H9 (cell line): ENCODE measurements around the gene BMP7. TPM values are rescaled to one million over a fixed set of nuclear protein-coding genes. Genes with fewer than 3 reads are reported as not detected.

ENCODE experiments used
- DNase-seq: peaks from one replicate; pipeline ENCODE4 v3.0.0-alpha.2; 2017
- H2AFZ ChIP-seq: one replicate; pipeline ENCODE4 v1.6.1; 2013; ENCODE audit warnings: mild to moderate bottlenecking, low read length, control low read depth, moderate library complexity
- H2AK5ac ChIP-seq: 2 replicates; pipeline ENCODE4 v1.6.1; 2013; ENCODE audit warnings: low read length, control low read depth, mixed read lengths; ENCODE audit not compliant: insufficient read length
- H2BK120ac ChIP-seq: one replicate; pipeline ENCODE4 v1.6.1; 2013; ENCODE audit warnings: low read depth, mild to moderate bottlenecking, low read length, control low read depth, inconsistent platforms; ENCODE audit not compliant: poor library complexity, severe bottlenecking
- H2BK12ac ChIP-seq: 2 replicates; pipeline ENCODE4 v1.6.1; 2013; ENCODE audit warnings: low read length, control low read depth, mixed read lengths, low read depth; ENCODE audit not compliant: insufficient read length
- H2BK15ac ChIP-seq: 2 replicates; pipeline ENCODE4 v1.6.1; 2013; ENCODE audit warnings: low read depth, low read length, control low read depth
- H2BK20ac ChIP-seq: one replicate; pipeline ENCODE4 v1.6.1; 2013; ENCODE audit warnings: low read depth, mild to moderate bottlenecking, low read length, control low read depth, inconsistent platforms; ENCODE audit not compliant: poor library complexity, severe bottlenecking
- H2BK5ac ChIP-seq: 2 replicates; pipeline ENCODE4 v1.6.1; 2013; ENCODE audit warnings: low read length, control low read depth, mixed read lengths; ENCODE audit not compliant: insufficient read length
- H3K14ac ChIP-seq: 2 replicates; pipeline ENCODE4 v1.6.1; 2013; ENCODE audit warnings: low read length, control low read depth; ENCODE audit not compliant: insufficient read depth
- H3K18ac ChIP-seq: 2 replicates; pipeline ENCODE4 v1.6.1; 2013; ENCODE audit warnings: low read depth, mild to moderate bottlenecking, mixed read lengths, low read length, control low read depth; ENCODE audit not compliant: insufficient read length
- H3K23ac ChIP-seq: 2 replicates; pipeline ENCODE4 v1.6.1; 2013; ENCODE audit warnings: low read length, control low read depth, mixed read lengths, low read depth; ENCODE audit not compliant: insufficient read length
- H3K23me2 ChIP-seq: 2 replicates; pipeline ENCODE4 v1.6.1; 2013; ENCODE audit warnings: low read depth, mild to moderate bottlenecking, mixed read lengths, low read length, control low read depth; ENCODE audit not compliant: insufficient read length, poor library complexity, severe bottlenecking
- H3K27ac ChIP-seq: 2 replicates; pipeline ENCODE4 v1.5.1; 2013; ENCODE audit warnings: low read length, control low read depth, mixed read lengths, low read depth; ENCODE audit not compliant: insufficient read length
- H3K27me3 ChIP-seq: 2 replicates; pipeline ENCODE4 v1.6.1; 2013; ENCODE audit warnings: low read length, control low read depth, inconsistent platforms; ENCODE audit not compliant: insufficient read depth
- H3K4ac ChIP-seq: 2 replicates; pipeline ENCODE4 v1.6.1; 2013; ENCODE audit warnings: low read depth, mild to moderate bottlenecking, control low read depth, inconsistent platforms, low read length, moderate library complexity
- H3K4me1 ChIP-seq: 2 replicates; pipeline ENCODE4 v1.6.1; 2013; ENCODE audit warnings: low read length, control low read depth, inconsistent platforms; ENCODE audit not compliant: insufficient read depth
- H3K4me2 ChIP-seq: 2 replicates; pipeline ENCODE4 v1.6.1; 2013; ENCODE audit warnings: low read length, control low read depth, mixed read lengths; ENCODE audit not compliant: insufficient read length, insufficient read depth
- H3K56ac ChIP-seq: 2 replicates; pipeline ENCODE4 v1.6.1; 2013; ENCODE audit warnings: low read depth, mild to moderate bottlenecking, mixed read lengths, low read length, control low read depth; ENCODE audit not compliant: insufficient read length
- H3K79me1 ChIP-seq: 2 replicates; pipeline ENCODE4 v1.6.1; 2013; ENCODE audit warnings: low read depth, mild to moderate bottlenecking, moderate library complexity, low read length, control low read depth, inconsistent platforms; ENCODE audit not compliant: insufficient read depth, poor library complexity, severe bottlenecking
- H3K79me2 ChIP-seq: 2 replicates; pipeline ENCODE4 v1.6.1; 2013; ENCODE audit warnings: low read length, control low read depth, inconsistent platforms; ENCODE audit not compliant: insufficient read depth
- H3K9ac ChIP-seq: 2 replicates; pipeline ENCODE4 v1.6.1; 2013; ENCODE audit warnings: low read length, control low read depth, mixed read lengths; ENCODE audit not compliant: insufficient read length; ENCODE audit errors: extremely low read depth
- H3K9me3 ChIP-seq: one replicate; pipeline ENCODE4 v1.6.1; 2013; ENCODE audit warnings: low read depth, low read length, inconsistent platforms; ENCODE audit not compliant: control insufficient read depth
- H3T11ph ChIP-seq: one replicate; pipeline ENCODE4 v1.6.1; 2013; ENCODE audit warnings: mild to moderate bottlenecking, low read length, control low read depth, inconsistent platforms
- H4K20me1 ChIP-seq: one replicate; pipeline ENCODE4 v1.6.1; 2013; ENCODE audit not compliant: control insufficient read depth, insufficient read length, insufficient read depth
- H4K5ac ChIP-seq: 2 replicates; pipeline ENCODE4 v1.6.1; 2013; ENCODE audit warnings: low read depth, mild to moderate bottlenecking, mixed read lengths, low read length, control low read depth; ENCODE audit not compliant: insufficient read length
- H4K8ac ChIP-seq: replicated peaks from 2 replicates; pipeline ENCODE4 v1.6.1; 2013; ENCODE audit warnings: low read length, control low read depth, mixed read lengths, low read depth; ENCODE audit not compliant: insufficient read length
- H4K91ac ChIP-seq: 2 replicates; pipeline ENCODE4 v1.6.1; 2013; ENCODE audit warnings: low read depth, mild to moderate bottlenecking, moderate library complexity, mixed read lengths, low read length, control low read depth; ENCODE audit not compliant: insufficient read length
- H3K27ac Mint-ChIP-seq, 3 experiments: 2 replicates in 2 of 3; 3 replicates in 1 of 3; pipeline ENCODE4 v1.8.0; 2020 to 2021; ENCODE audit warnings: mixed read lengths in 3 of 3, mild to moderate bottlenecking in 1 of 3, moderate library complexity in 1 of 3
- H3K27me3 Mint-ChIP-seq: 2 replicates; pipeline ENCODE4 v1.8.0; 2021; ENCODE audit warnings: low read depth, mild to moderate bottlenecking, moderate library complexity, mixed read lengths
- H3K36me3 Mint-ChIP-seq, 3 experiments: 2 replicates in 2 of 3; 3 replicates in 1 of 3; pipeline ENCODE4 v1.8.0; 2020 to 2021; ENCODE audit warnings: low read depth in 3 of 3, mixed read lengths in 3 of 3; ENCODE audit not compliant: insufficient read depth in 1 of 3
- H3K4me1 Mint-ChIP-seq, 2 experiments: 2 replicates each; pipeline ENCODE4 v1.8.0; 2020; ENCODE audit warnings: mixed read lengths in 2 of 2
- H3K4me3 Mint-ChIP-seq, 2 experiments: 2 replicates in 1 of 2; 3 replicates in 1 of 2; pipeline ENCODE4 v1.8.0; 2020 to 2021; ENCODE audit warnings: mild to moderate bottlenecking in 2 of 2, mixed read lengths in 2 of 2, moderate library complexity in 1 of 2
- H3K9me3 Mint-ChIP-seq, 2 experiments: 2 replicates in 1 of 2; 3 replicates in 1 of 2; pipeline ENCODE4 v1.8.0; 2020; ENCODE audit warnings: mild to moderate bottlenecking in 2 of 2, mixed read lengths in 2 of 2, moderate library complexity in 1 of 2
- CTCF ChIP-seq: fragments of 200-600 bp; sonication (generic); conservative IDR thresholded peaks from 3 replicates; pipeline ENCODE4 v1.8.0; 2021; ENCODE audit warnings: antibody characterized with exemption, mild to moderate bottlenecking
- WGBS: extraction: QIAGEN DNeasy Blood & Tissue Kit; methylation state at CpG from one replicate; pipeline ENCODE4 v1.1.7; 2013; ENCODE audit warnings: missing lambda C conversion rate, low lambda C conversion rate, mixed read lengths; ENCODE audit not compliant: insufficient read length; ENCODE audit errors: extremely low coverage; 5-methylcytosine and 5-hydroxymethylcytosine counted together
- total RNA-seq: library from RNA; stranded (reverse); gene quantifications from 2 replicates; pipeline ENCODE4 v1.2.1, GENCODE V29; 2021

BMP7 gene
- total RNA-seq, 1 experiment from 2014 or later: 17.7 TPM

- peaks cover 0 to 5% (median 4%) of the 10 kb centered on the region in 3 experiments; a peak in 2 of 7 replicates for H3K36me3 Mint-ChIP-seq
- Histone ChIP-seq H2AFZ (no peak overlapping the region), H2BK5ac (no peak overlapping the region), H3K23me2 (no peaks in the 10 kb centered on the region), H3K56ac (no peak overlapping the region), H3K23ac (no peak overlapping the region), H3K4ac (no peak overlapping the region), H2BK15ac (no peak overlapping the region), H3T11ph (no peak overlapping the region), H4K5ac (no peak overlapping the region), H3K27me3 (no peaks in the 10 kb centered on the region), H3K4me1 (no peaks in the 10 kb centered on the region), H3K14ac (no peak overlapping the region), H4K8ac (no peak overlapping the region), H4K91ac (no peak overlapping the region), H3K9ac (no peak overlapping the region), H3K9me3 (no peaks in the 10 kb centered on the region), H3K79me1 (no peaks in the 10 kb centered on the region), H2BK12ac (no peak overlapping the region), H2AK5ac (no peak overlapping the region), H4K20me1 (no peaks in the 10 kb centered on the region), H2BK20ac (no peak overlapping the region), H2BK120ac (no peak overlapping the region), H3K27ac (no peak overlapping the region), H3K18ac (no peak overlapping the region), H3K79me2 (no peaks in the 10 kb centered on the region), H3K4me2 (no peak overlapping the region)
- no peak overlapping the region for H3K27ac Mint-ChIP-seq
- H3K9me3 Mint-ChIP-seq: no peaks in the 10 kb centered on the region
- no CpG with 5 or more reads among the region's 19 CpGs for WGBS
- no peak for DNase-seq
- H3K4me3 Mint-ChIP-seq: no peak overlapping the region
- TF ChIP-seq CTCF: no peak
- peaks cover 5 to 14% of the 10 kb centered on the region in 2 experiments for H3K4me1 Mint-ChIP-seq
- H3K27me3 Mint-ChIP-seq: no peaks in the 10 kb centered on the region; the same call in 1 of the 2 replicates
Observed at GRCh38 chr20:57221916-57222630, 44.4 kb downstream of the BMP7 start.
